Activated T-helper 17 cell treated with anti-CD3 and anti-CD28 coated beads, Interleukin-2, amount 50 U/mL, for 72 hours (primary cell): ENCODE data around the gene TMEM219. TPM values are rescaled to one million over a fixed set of nuclear protein-coding genes. Genes with fewer than 3 reads are reported as not detected.
A peak's percentile ranks its signal among the peaks of the same experiment; 100 is the strongest.

Experiments
- ATAC-seq: fragments of 150-1000 bp; cut with Tn5 transposase; replicated peaks from 2 replicates; pipeline ENCODE4 v1.10.0; 2021; ENCODE audit warnings: mild to moderate bottlenecking, moderate library complexity
- H3K27ac Mint-ChIP-seq: one replicate; pipeline ENCODE4 v1.8.0; 2022; ENCODE audit warnings: mixed read lengths
- H3K27me3 Mint-ChIP-seq: one replicate; pipeline ENCODE4 v1.8.0; 2022; ENCODE audit warnings: mixed read lengths
- H3K36me3 Mint-ChIP-seq: one replicate; pipeline ENCODE4 v1.8.0; 2022; ENCODE audit warnings: low read depth, mild to moderate bottlenecking, mixed read lengths
- H3K4me1 Mint-ChIP-seq: one replicate; pipeline ENCODE4 v1.8.0; 2022; ENCODE audit warnings: mixed read lengths
- H3K4me3 Mint-ChIP-seq: one replicate; pipeline ENCODE4 v1.8.0; 2022; ENCODE audit warnings: mild to moderate bottlenecking, mixed read lengths
- H3K9me3 Mint-ChIP-seq: one replicate; pipeline ENCODE4 v1.8.0; 2022; ENCODE audit warnings: mixed read lengths
- total RNA-seq, 2 donors: library from RNA; stranded (reverse); gene quantifications; one replicate each; pipeline ENCODE4 v1.2.3, GENCODE V29; 2022

The TMEM219 gene
- 10 to 100 TPM; 55.2 to 70.8 TPM for total RNA-seq

GRCh38 chr16:29961479-29962343 lies at the start of gene TMEM219:
TSS of gene TMEM219 (plus strand) at chr16:29962079. CDS start at chr16:29963144, 1,065 bp downstream.
- Mint-ChIP-seq H3K27ac (peak within 1 kb of the TSS; percentile 88), H3K4me3 (peak within 1 kb of the TSS; percentile 92), H3K9me3 (no peaks in the 10 kb centered on the region), H3K4me1 (peaks cover 17% of the 10 kb centered on the region), H3K27me3 (no peaks in the 10 kb centered on the region), H3K36me3 (peaks cover 10% of the 10 kb centered on the region)
- ATAC-seq: peak; percentile 93

GRCh38 chr16:29912087-29912486 lies 49.8 kb upstream of the TMEM219 start:
- Mint-ChIP-seq H3K36me3 (peaks cover 43% of the 10 kb centered on the region), H3K4me3 (no peak overlapping the region), H3K27ac (peak overlapping the region; percentile 70), H3K27me3 (no peaks in the 10 kb centered on the region), H3K4me1 (no peaks in the 10 kb centered on the region), H3K9me3 (no peaks in the 10 kb centered on the region)
- no peak for ATAC-seq

GRCh38 chr16:29913514-29913913 lies 48.4 kb upstream of the TMEM219 start:
- Mint-ChIP-seq H3K4me1 (no peaks in the 10 kb centered on the region), H3K27me3 (no peaks in the 10 kb centered on the region), H3K36me3 (peaks cover 51% of the 10 kb centered on the region), H3K4me3 (no peak overlapping the region), H3K9me3 (no peaks in the 10 kb centered on the region), H3K27ac (no peak overlapping the region)
- no peak for ATAC-seq

- H3K27ac Mint-ChIP-seq: no peak overlapping the region
- H3K4me3 Mint-ChIP-seq: no peak overlapping the region
Measured at GRCh38 chr16:29915590-29916247, 46.2 kb upstream of the TMEM219 start.

GRCh38 chr16:29916979-29917378 lies 44.9 kb upstream of the TMEM219 start:
- H3K36me3 Mint-ChIP-seq: peaks cover 84% of the 10 kb centered on the region
- H3K4me1 Mint-ChIP-seq: no peaks in the 10 kb centered on the region
- no peak for ATAC-seq
- no peaks in the 10 kb centered on the region for H3K27me3 Mint-ChIP-seq
- no peak overlapping the region for H3K4me3 Mint-ChIP-seq
- H3K9me3 Mint-ChIP-seq: no peaks in the 10 kb centered on the region
- H3K27ac Mint-ChIP-seq: no peak overlapping the region

More at GRCh38 chr16:29915590-29916247, 46.2 kb upstream of the TMEM219 start:
- no peak for ATAC-seq
- peaks cover 71% of the 10 kb centered on the region for H3K36me3 Mint-ChIP-seq
- H3K4me1 Mint-ChIP-seq: no peaks in the 10 kb centered on the region
- no peaks in the 10 kb centered on the region for H3K9me3 Mint-ChIP-seq
- no peaks in the 10 kb centered on the region for H3K27me3 Mint-ChIP-seq

GRCh38 chr16:29920288-29921033 lies 41.4 kb upstream of the TMEM219 start:
- Mint-ChIP-seq H3K27ac (no peak overlapping the region), H3K36me3 (peaks cover 92% of the 10 kb centered on the region), H3K27me3 (no peaks in the 10 kb centered on the region), H3K4me3 (no peak overlapping the region), H3K4me1 (peaks cover 7% of the 10 kb centered on the region), H3K9me3 (no peaks in the 10 kb centered on the region)
- no peak for ATAC-seq

- Mint-ChIP-seq H3K4me3 (no peak overlapping the region), H3K9me3 (no peaks in the 10 kb centered on the region), H3K27me3 (no peaks in the 10 kb centered on the region), H3K36me3 (peaks cover 88% of the 10 kb centered on the region), H3K27ac (no peak overlapping the region), H3K4me1 (peaks cover 7% of the 10 kb centered on the region)
- ATAC-seq: no peak
Measured at GRCh38 chr16:29921034-29921385, 40.9 kb upstream of the TMEM219 start.

GRCh38 chr16:29922326-29922725 lies 39.6 kb upstream of the TMEM219 start:
- Mint-ChIP-seq H3K27me3 (no peaks in the 10 kb centered on the region), H3K27ac (peak overlapping the region; percentile 28), H3K4me1 (peaks cover 14% of the 10 kb centered on the region), H3K36me3 (peaks cover 76% of the 10 kb centered on the region), H3K9me3 (no peaks in the 10 kb centered on the region), H3K4me3 (no peak overlapping the region)
- no peak for ATAC-seq

GRCh38 chr16:29922986-29923501 lies 38.8 kb upstream of the TMEM219 start:
- H3K27me3 Mint-ChIP-seq: no peaks in the 10 kb centered on the region
- no peak overlapping the region for H3K27ac Mint-ChIP-seq
- peaks cover 14% of the 10 kb centered on the region for H3K4me1 Mint-ChIP-seq
- no peaks in the 10 kb centered on the region for H3K9me3 Mint-ChIP-seq
- no peak overlapping the region for H3K4me3 Mint-ChIP-seq
- H3K36me3 Mint-ChIP-seq: peaks cover 70% of the 10 kb centered on the region
- no peak for ATAC-seq

GRCh38 chr16:29925105-29925756 lies 36.6 kb upstream of the TMEM219 start:
- Mint-ChIP-seq H3K27me3 (no peaks in the 10 kb centered on the region), H3K9me3 (no peaks in the 10 kb centered on the region), H3K4me3 (peak overlapping the region; percentile 97), H3K4me1 (peaks cover 14% of the 10 kb centered on the region), H3K27ac (peak overlapping the region; percentile 97), H3K36me3 (peaks cover 54% of the 10 kb centered on the region)
- peak; percentile 2 for ATAC-seq

GRCh38 chr16:29925781-29926710 lies 35.8 kb upstream of the TMEM219 start, which contains the start of gene KCTD13:
TSS of gene KCTD13 (minus strand) at chr16:29926226. CDS start at chr16:29926033, 193 bp downstream.
- Mint-ChIP-seq H3K9me3 (no peaks in the 10 kb centered on the region), H3K27ac (peak within 1 kb of the TSS; percentile 97), H3K4me1 (peaks cover 14% of the 10 kb centered on the region), H3K27me3 (no peaks in the 10 kb centered on the region), H3K4me3 (peak within 1 kb of the TSS; percentile 97), H3K36me3 (peaks cover 46% of the 10 kb centered on the region)
- ATAC-seq: peak; percentile 95

GRCh38 chr16:29926711-29927052 lies 35.2 kb upstream of the TMEM219 start:
- H3K27me3 Mint-ChIP-seq: no peaks in the 10 kb centered on the region
- peak overlapping the region; percentile 96 for H3K27ac Mint-ChIP-seq
- peaks cover 40% of the 10 kb centered on the region for H3K36me3 Mint-ChIP-seq
- no peaks in the 10 kb centered on the region for H3K9me3 Mint-ChIP-seq
- no peak for ATAC-seq
- peaks cover 14% of the 10 kb centered on the region for H3K4me1 Mint-ChIP-seq
- H3K4me3 Mint-ChIP-seq: peak overlapping the region; percentile 97
